ENCODE measurements around the gene PSMC1.

Gene PSMC1

GRCh38 chr14:90302529-90303303 is 46.4 kb downstream of the PSMC1 start:
- DNase-seq (ENCODE audit: low read depth in 3 of 3): no peak

- no peak for DNase-seq (ENCODE audit: low read depth in 3 of 3)
Observed at GRCh38 chr14:90303473-90303872, 47.1 kb downstream of the PSMC1 start.

GRCh38 chr14:90304502-90304901 is 48.1 kb downstream of the PSMC1 start:
- no peak for DNase-seq (ENCODE audit: low read depth in 3 of 3)

GRCh38 chr14:90305176-90305601 is 48.8 kb downstream of the PSMC1 start:
- DNase-seq (ENCODE audit: low read depth in 3 of 3): no peak

GRCh38 chr14:90308561-90308960 is 52.2 kb downstream of the PSMC1 start:
- no peak for DNase-seq (ENCODE audit: low read depth in 3 of 3)

GRCh38 chr14:90317286-90317685 is 60.9 kb downstream of the PSMC1 start:
- DNase-seq (ENCODE audit: low read depth in 3 of 3): no peak

- DNase-seq (ENCODE audit: low read depth in 3 of 3): no peak
Observed at GRCh38 chr14:90318016-90318415, 61.7 kb downstream of the PSMC1 start.

GRCh38 chr14:90319173-90319572 is 62.8 kb downstream of the PSMC1 start:
- no peak for DNase-seq (ENCODE audit: low read depth in 3 of 3)

GRCh38 chr14:90319634-90320541 is 63.5 kb downstream of the PSMC1 start:
- no peak for DNase-seq (ENCODE audit: low read depth in 3 of 3)

- DNase-seq (ENCODE audit: low read depth in 3 of 3): no peak
Observed at GRCh38 chr14:90321891-90322290, 65.5 kb downstream of the PSMC1 start.
